Progenitor cell of endocrine pancreas (in vitro differentiated cells): ENCODE measurements around the gene NPB. TPM values are rescaled to one million over a fixed set of nuclear protein-coding genes. Genes with fewer than 3 reads are reported as not detected.

Source experiments
- DNase-seq: peaks from one replicate; pipeline ENCODE4 v3.0.0; 2021; ENCODE audit warnings: low spot score; ENCODE audit not compliant: unreplicated experiment
- H3K27ac Mint-ChIP-seq: 2 replicates; pipeline ENCODE4 v1.8.0; 2021; ENCODE audit warnings: mild to moderate bottlenecking, moderate library complexity, mixed read lengths
- H3K27me3 Mint-ChIP-seq: 2 replicates; pipeline ENCODE4 v1.8.0; 2021; ENCODE audit warnings: mixed read lengths
- H3K36me3 Mint-ChIP-seq: 2 replicates; pipeline ENCODE4 v1.8.0; 2022; ENCODE audit warnings: mixed read lengths; ENCODE audit not compliant: insufficient read depth
- H3K4me1 Mint-ChIP-seq: 2 replicates; pipeline ENCODE4 v1.8.0; 2021; ENCODE audit warnings: low read depth, mixed read lengths
- H3K4me3 Mint-ChIP-seq: 2 replicates; pipeline ENCODE4 v1.8.0; 2021; ENCODE audit warnings: low read depth, mild to moderate bottlenecking, moderate library complexity, mixed read lengths
- H3K9me3 Mint-ChIP-seq: 2 replicates; pipeline ENCODE4 v1.8.0; 2021; ENCODE audit warnings: low read depth, mixed read lengths
- CTCF ChIP-seq: fragments of 200-600 bp; sonication (generic); IDR thresholded peaks from one replicate; pipeline ENCODE4 v1.5.0; 2021; ENCODE audit warnings: antibody characterized with exemption, mild to moderate bottlenecking; ENCODE audit not compliant: unreplicated experiment
- total RNA-seq: library from RNA; stranded (reverse); gene quantifications from 2 replicates; pipeline ENCODE4 v1.2.1, GENCODE V29; 2021

Gene NPB
- total RNA-seq, 1 donor from 2014 or later = 1.7 TPM

GRCh38 chr17:81930142-81931125 is 28.4 kb downstream of the NPB start:
- Mint-ChIP-seq H3K27ac (no peak overlapping the region), H3K27me3 (peaks cover 3% of the 10 kb centered on the region), H3K9me3 (no peaks in the 10 kb centered on the region), H3K4me3 (no peak overlapping the region), H3K4me1 (peaks cover 12% of the 10 kb centered on the region), H3K36me3 (no peaks in the 10 kb centered on the region)
- DNase-seq = no peak
- TF ChIP-seq CTCF = no peak

GRCh38 chr17:81931189-81931556 is 29.1 kb downstream of the NPB start:
- H3K4me1 Mint-ChIP-seq = peaks cover 11% of the 10 kb centered on the region
- H3K27me3 Mint-ChIP-seq = peaks cover 3% of the 10 kb centered on the region
- no peak overlapping the region for H3K4me3 Mint-ChIP-seq
- no peak for TF ChIP-seq CTCF
- no peaks in the 10 kb centered on the region for H3K9me3 Mint-ChIP-seq
- H3K36me3 Mint-ChIP-seq = no peaks in the 10 kb centered on the region
- no peak for DNase-seq
- H3K27ac Mint-ChIP-seq = no peak overlapping the region

GRCh38 chr17:81931557-81932332 is 29.7 kb downstream of the NPB start:
- Mint-ChIP-seq H3K27me3 (peaks cover 3% of the 10 kb centered on the region), H3K4me3 (no peak overlapping the region), H3K27ac (no peak overlapping the region), H3K4me1 (peaks cover 9% of the 10 kb centered on the region), H3K9me3 (no peaks in the 10 kb centered on the region), H3K36me3 (no peaks in the 10 kb centered on the region)
- TF ChIP-seq CTCF = no peak
- no peak for DNase-seq

- no peak for TF ChIP-seq CTCF
- DNase-seq = no peak
- peaks cover 3% of the 10 kb centered on the region for H3K27me3 Mint-ChIP-seq
- H3K9me3 Mint-ChIP-seq = no peaks in the 10 kb centered on the region
- no peaks in the 10 kb centered on the region for H3K36me3 Mint-ChIP-seq
- H3K4me3 Mint-ChIP-seq = no peak overlapping the region
- H3K4me1 Mint-ChIP-seq = peaks cover 9% of the 10 kb centered on the region
- no peak overlapping the region for H3K27ac Mint-ChIP-seq
These were observed 30.4 kb downstream of the NPB start for GRCh38 chr17:81932333-81932983.

GRCh38 chr17:81933178-81933699 is 31.2 kb downstream of the NPB start:
- DNase-seq = no peak
- Mint-ChIP-seq H3K4me1 (peaks cover 9% of the 10 kb centered on the region), H3K36me3 (no peaks in the 10 kb centered on the region), H3K4me3 (no peak overlapping the region), H3K27me3 (peaks cover 6% of the 10 kb centered on the region), H3K27ac (no peak overlapping the region), H3K9me3 (no peaks in the 10 kb centered on the region)
- TF ChIP-seq CTCF = no peak
